Measurements from ENCODE around the gene HIBCH.
"Not testable (repeated sequence)": the region's sequence is repeated elsewhere in the genome, so short reads cannot be mapped to it uniquely, and the experiment has no call there.

HIBCH gene

DNA sequence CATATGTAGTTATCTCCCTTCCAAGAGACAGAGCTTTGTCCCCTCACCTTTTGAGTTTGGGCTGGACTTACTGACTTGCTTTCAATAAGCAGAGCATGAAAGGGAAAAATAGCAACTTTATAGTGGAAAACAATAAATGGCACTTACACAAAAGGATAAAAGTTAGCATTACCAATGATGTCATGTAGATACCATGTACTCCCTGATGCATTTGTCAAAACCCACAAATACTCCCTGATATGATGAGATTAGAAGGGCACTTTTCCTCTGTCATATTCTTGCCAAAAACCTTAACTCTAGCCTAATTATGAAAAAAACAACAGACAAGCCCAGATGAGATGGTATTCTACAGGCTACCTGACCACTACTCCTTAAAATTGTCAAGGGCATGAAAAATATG is 16.0 kb downstream of the HIBCH start:
- no peak for DNase-seq

DNA sequence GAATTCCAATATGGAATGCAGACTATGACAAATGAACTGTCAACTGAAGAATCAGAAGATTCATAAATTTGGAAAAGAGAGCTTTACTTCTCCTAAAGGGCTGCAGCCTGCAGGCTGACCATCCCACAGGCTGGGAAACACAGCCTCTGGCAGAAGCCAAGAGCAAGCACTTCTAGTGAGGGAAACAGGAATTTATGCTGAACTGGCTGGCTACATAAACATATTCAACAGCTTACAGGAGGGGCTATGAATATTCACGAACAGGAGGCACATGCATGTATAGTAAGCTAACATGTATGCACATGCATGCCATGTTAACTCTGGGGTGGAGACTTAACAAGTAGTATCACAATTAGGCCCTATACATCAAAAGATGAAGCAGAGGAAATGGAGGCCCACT is 17.6 kb downstream of the HIBCH start:
- no peak for DNase-seq

DNA sequence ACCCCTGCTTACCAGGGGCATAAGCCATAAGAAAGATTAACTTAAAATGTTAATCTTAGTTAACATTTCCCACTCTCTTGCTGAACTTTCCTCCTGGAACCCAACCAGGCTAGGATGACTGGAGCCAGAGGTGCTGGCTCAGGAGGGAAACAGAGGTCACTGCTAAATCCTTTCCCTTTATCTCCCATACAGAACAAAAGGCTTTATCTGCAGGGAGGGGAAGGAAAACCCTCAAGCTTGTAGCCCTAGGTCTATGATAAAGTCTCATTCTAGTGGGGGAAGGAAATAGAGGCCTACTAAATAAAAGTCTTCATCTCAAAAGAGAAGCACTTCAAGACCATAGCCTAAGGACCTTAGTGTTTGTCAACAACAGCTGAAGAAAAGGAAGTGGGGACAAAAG is 18.6 kb downstream of the HIBCH start:
- DNase-seq, result no peak

DNA sequence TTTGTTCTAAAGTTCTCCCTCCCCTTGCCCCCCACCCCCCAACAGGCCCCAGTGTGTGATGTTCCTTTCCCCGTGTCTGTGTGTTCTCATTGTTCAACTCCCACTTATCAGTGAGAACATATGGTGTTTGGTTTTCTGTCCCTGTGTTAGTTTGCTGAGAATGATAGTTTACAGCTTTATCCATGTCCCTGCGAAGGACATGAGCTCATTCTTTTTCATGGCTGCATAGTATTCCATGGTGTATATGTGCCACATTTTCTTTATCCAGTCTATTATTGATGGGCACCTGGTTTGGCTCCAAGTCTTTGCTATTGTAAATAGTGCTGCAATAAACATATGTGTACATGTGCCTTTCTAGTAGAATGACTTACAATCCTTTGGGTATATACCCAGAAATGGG is 21.7 kb downstream of the HIBCH start:
- DNase-seq, result not testable (repeated sequence)

DNA sequence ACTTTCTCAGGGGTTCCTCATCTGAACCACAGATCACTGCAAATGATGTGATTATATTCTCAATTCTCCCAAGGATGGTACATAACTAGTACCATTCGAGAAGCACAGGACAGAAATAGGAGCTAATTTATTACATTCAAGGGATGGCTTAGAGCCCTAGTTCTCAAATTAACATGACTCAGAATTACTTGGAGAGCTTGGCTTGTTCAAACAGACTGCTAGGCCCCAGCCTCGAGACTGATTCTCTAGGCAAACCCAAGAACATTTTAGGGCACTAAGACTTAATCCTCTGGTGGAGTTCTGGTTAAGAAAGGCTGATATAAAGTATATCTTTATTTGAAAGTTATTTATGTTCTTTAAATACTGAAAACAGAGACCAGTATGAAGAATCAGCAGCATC is 35.8 kb downstream of the HIBCH start:
- no peak for DNase-seq

DNA sequence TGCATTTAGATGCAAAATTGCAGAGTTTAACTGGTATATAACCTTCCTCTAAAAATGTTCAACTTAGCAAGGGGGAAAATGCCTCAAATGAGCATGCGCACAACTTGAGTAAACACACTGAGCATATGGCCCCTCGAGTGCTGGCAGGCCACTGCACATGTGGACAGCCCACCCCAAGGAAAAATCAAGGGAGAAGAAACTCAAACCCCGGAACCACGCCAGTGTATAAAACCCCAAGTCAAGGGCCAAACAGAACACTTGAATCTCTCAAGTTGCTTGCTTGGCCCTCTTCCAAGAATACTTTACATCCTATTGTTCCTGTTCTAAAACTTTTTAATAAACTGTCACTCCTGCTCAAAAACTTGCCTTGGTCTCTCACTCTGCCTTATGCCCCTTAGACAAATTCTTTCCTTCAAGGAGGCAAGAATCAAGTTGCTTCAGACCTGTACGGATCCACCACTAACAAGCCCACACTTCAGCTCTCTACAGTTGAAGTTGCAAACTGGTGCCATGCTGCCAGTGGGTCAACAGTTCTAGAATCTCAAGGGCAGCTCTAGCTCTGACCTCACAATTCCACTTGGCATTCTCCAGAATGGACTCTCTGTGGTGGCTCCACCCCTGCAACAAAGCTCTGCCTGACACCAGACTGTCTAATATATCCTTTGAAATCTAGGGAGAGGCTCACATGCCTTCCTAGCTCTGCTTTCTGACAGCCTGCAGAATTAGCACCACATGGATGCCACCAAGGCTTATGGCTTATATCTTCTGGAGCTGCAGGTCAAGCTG is 38.9 kb downstream of the HIBCH start:
- no peak for DNase-seq

DNA sequence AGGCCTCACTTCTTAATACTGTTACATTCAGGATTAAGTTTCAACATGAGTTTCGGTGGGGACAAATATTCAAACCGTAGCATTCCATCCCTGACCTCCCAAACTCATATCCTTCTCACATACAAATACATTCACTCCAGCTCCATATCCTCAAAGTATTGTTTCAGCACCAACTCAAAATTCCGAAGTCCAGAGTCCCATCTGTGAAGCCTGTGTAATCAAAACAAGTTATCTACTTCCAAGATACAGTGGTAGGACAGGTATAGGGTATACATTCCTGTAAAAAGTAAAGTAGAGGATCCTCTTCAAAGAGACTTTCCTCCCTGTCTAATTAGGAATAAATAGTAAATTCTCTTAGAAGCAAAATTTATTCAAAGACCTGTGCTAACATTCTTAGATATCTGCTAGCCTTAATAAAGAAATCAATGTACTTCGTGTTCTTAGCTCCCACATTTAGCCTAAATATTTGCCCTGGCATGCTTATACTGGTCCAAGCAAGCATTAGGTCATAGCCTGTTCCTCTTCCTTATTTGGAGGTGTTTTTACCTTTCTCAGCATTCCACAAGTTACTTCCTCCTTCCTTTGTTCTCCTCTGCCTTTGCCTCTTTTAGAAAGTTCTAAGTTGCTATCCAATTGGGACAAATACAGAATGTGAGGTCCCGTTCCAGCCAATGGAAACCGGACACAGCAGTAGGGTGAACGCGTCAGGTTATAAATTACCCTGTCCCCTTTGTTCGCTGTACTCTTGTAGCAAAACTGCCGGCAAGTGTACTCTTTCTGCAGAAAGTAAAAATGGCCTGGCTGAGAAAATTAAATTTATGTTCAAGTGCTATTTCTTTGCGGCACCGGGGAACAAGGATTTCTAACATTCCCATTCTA is 40.1 kb downstream of the HIBCH start:
- DNase-seq, result not testable (repeated sequence)

DNA sequence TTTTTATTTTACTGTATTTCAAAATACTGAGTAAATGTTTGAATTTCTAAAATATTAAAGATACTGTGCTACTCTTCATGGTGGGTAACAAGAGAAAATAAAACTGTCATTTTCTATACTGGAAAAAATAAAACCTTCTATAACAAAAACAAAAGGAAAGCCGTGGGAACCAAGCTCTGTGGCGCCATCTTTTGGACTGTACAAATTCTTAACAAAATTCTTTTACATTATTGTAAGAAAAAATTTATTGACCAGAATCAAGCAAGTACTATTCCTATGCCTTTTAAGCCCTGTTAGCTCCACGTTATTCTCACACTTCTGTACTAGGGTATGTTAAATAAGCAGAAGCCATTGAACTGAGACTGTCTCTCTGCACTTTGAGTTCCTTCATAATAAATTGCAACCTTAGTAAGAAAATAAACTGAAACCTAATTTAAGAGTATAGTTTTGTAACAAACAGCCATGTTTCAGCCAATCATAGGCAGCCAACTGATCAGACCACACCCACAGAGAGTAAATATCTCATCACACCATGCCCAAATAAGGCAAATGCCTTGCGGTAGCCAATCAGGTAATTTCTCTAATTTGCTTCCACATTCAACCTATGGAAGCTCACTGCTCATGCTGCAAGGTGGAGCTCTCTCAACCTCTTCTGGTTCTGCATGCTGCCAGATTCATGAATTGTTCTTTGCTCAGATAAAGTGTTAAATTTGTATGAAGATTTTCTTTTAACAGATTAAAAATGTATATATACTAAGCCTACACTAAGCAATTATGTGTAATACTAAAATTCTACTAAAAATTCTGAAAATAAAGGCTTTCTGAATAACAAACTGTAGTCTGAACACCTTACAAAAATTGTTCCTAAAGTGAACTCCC is 42.2 kb downstream of the HIBCH start:
- peak in 1 of 2 donors; percentile 5 for DNase-seq

DNA sequence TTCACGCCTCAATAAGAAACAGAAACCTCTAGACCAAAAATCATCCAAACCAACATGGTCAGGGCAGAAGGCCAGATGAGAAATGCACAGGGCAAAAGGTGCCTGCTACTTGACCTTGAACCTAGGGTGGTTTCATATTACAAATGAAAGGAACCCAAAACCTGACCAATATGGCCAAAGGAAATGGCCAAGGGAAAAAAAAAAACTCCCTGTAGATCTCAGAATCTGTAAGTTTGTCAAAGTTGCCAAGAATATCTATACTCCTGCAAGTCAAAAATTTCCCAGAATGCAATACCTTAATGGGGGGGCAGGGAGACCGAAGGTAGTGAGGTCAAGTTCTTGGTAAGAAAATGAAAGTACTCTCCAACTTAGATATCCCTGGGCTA is 47.2 kb downstream of the HIBCH start:
- DNase-seq, result no peak

DNA sequence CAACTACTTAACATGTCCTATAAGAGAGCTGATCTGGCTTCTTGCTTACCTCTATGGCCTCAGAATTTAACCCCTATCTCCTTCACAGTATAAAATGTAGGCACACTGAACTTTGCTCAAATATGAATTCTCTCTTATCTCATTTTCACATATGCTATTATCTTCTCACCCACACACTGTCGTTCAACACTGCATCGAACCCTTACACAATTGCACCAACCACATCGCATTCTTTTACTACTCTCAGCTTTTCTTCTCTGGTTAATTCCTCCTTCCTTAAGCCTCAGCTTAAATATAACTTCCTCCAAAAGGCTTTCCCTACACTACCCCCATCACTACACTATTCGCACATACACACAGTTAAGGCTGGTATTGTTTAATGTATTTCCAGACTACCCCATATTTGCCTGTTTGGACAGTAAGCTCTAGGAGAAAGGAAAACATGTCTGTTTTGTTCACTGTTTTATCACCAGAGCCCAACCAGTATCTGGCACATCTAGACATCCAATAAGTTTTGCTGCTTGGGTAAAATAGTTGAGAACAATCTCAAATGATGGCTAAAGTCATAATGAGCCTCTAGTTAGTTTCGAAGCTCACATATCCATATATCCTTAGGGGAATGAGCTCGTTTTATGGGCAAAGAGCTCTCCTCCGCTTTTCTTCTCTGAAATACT is 47.7 kb downstream of the HIBCH start:
- no peak for DNase-seq

DNA sequence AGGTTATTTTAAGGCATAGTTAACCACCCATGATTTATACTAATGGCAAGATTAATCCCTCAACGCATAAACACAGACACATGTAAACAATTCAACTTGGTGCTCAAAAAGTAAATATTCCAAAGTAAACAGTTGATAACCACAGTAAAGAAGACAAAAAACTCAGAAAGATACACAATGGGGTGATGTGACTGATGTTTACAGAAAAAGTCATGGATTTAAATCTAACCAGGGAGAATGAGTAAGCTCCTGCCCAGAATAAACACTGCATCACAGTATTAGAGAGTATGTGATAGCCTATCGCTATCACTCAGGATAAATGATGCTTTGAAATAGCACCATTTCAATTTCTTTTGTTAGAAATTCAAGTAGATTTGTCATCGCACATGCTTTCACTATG is 49.3 kb downstream of the HIBCH start:
- no peak for DNase-seq

DNA sequence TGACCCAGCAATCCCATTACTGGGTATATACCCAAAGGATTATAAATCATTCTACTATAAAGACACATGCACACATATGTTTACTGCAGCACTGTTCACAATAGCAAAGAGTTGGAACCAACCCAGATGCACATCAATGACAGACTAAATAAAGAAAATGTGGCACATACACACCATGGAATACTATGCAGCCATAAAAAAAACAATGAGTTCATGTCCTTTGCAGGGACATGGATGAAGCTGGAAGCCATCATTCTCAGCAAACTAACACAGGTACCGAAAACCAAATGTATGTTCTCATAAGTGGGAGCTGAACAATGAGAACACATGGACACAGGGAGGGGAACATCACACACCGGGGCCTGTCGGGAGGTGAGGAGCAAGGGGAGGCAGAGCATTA is 49.9 kb downstream of the HIBCH start:
- DNase-seq, result not testable (repeated sequence)

DNA sequence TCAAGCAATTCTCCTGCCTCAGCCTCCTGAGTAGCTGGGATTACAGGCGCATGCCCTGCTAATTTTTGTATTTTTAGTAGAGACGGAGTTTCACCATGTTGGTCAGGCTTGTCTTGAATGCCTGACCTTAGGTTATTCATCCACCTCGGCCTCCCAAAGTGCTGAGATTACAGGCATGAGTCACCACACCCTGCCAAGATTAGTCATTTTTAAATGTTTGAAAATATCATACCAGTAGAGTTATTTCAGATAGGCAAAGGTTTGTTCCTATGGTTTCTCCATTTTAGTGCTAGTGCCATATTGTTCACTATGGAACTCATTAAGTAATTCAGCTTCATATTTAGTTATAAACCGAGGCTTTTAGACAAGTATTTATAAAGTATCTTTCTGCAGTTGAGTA is 52.3 kb downstream of the HIBCH start:
- DNase-seq, result no peak

DNA sequence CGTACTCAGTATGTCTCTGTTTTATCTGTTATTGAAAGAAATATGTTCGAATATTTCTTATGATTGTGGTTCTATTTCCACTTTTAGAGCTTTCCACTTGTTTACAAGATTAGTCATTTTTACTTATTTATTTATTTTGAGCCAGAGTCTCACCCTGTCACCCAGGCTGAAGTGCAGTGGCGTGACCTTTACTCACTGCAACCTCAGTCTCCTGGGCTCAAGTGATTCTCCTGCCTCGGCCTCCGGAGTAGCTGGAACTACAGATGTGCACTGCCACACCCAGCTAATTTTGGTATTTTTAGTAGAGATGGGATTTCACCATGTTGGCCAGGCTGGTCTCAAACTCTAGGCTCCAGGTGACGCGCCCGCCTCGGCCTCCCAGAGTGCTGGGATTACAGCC is 53.3 kb downstream of the HIBCH start:
- no peak for DNase-seq

DNA sequence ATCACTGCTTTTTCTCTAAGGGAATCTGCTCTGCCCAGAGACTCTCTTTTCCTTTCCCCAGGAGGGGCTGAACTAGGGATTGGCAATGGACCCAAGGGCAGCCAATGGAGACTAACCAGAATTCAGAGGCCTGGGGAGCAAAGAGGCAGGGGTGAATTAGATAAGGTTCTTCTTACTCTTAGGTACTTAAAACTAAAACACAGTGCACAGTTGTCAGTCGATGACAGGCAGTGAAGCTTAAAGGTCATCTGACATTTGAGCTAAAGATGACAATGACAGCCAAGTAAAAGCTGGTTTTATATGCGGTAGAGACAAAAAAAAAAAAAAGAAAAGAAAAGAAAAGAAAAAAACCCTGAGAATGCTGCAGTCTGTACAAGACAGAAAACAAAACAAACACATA is 57.8 kb downstream of the HIBCH start:
- DNase-seq, result no peak

DNA sequence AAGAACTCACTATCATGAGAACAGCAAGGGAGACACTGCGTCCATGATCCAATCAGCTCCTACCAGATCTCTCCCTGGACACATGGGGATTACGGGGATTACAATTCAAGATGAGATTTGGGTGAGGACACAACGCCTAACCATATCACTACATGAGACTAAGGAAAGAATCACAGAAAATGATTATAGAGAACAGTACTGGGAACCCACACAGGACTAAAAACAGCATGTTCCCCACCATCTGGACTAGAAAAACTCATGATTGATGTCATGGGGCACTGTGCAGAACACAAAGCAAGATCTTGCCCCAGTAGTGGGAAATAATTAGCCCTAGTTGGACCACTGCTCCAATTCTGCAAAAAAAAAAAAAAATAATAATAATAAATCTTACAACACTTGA is 63.5 kb downstream of the HIBCH start:
- no peak for DNase-seq

DNA sequence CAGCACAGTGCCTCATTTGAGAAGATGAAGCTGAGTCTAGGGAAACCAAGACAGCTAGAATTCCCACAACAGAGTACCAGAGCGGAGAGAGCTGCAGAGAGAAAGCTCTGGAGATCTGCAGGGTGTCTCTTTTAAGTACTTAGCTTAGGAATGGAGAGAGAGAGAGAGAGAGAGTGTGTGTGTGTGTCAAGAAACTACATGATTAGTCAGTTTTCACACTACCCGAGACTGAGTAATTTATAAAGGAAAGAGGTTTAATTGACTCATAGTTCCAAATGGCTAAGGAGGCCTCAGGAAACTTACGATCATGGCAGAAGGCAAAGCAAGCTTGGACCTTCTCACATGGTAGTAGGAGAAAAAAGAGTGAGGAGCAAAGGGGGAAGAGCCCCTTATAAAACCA is 64.0 kb downstream of the HIBCH start:
- DNase-seq, result no peak

DNA sequence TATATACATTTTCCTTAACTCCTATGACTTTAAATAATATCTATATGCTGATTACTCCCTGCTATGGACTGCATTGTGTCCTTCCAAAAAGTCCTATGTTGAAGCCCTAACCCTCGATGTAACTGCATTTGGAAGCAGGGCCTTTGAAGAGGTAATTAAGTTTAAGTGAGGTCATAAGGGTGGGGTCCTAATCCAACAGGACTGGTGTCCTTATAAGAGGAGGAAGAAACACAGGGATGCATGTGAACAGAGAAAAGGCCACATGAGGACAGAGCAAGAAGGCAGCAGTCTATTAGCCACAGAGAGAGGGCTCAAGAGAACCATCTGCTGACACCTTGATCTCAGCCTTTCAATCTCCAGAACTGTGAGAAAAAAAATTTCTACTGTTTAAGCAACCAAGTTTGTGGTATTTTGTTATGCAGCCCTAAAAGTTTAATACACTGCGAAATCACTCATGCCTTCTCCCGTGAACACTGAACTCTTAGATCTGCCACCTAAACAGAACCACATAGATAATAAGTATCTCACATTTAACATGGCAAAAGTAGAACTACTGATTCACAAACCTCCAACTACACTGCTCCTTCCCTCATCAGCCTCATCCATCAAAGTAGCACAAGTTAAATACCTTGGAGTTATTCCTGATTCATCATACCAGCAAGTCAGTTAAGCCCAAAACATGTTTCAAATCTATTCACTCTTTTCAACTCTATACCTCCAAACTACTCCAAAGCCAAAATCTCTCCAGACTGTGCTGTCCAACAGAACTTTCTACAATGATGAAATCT is 65.4 kb downstream of the HIBCH start:
- DNase-seq, result no peak

DNA sequence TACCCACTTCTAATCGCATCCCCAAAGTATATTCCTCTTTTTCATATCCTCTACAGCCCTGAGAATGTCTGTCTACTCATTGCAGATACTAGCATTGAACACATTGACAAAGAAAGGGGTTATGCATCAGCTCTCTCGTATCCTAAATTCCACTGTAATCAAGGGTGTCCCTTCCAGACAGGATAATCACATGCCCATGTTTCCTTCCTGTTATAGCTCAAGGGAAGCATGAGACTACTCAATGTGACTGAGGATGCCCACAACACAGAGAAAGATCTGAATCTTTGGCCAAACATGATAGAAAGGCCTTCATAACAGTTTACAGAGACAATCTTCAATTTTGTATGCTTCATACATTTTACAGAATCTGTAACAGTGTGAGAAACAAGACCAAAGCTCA is 69.2 kb downstream of the HIBCH start:
- DNase-seq, result no peak

DNA sequence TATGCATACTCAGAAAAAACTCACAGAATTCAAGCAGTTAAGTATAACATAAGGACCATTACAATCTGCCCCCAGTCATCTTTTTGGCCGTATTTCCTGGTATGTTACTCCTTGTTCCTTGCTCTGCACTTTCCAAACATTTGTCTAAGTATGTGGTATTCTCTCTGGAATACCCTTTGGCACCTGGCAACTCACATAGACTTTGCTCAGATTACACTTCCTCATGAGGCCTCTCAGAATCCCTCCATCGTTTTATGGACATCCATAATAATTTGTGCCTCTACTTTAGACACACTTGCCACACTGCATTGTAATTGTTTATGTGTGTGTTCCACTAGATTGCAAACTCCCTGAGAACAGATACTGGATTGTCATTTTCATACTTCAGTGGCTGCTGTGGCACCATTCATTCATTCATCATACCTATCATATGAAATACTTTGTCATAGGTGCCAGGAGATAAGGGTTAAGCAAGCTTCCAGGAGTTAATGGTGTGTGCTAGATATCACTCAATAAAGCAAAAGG is 84.0 kb downstream of the HIBCH start:
- no peak for DNase-seq

DNA sequence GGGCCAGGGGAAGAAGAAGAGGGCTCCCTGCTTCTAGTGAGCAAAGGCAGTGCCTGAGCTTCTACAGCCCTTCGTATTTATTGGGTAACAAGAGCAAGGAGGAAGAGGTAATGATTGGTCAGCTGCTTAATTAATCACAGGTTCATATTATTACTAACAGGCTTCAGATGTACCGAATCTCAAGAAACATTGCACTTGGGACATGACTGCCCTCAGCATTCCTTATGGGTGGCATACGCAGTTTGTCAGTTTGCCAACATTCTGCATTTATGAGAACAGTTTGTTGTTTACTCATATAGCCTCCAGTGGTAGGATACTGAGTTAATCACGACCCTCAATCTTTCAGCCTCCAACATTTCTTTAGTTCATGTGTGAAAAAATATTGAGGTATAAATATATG is 84.5 kb downstream of the HIBCH start:
- DNase-seq, result no peak

DNA sequence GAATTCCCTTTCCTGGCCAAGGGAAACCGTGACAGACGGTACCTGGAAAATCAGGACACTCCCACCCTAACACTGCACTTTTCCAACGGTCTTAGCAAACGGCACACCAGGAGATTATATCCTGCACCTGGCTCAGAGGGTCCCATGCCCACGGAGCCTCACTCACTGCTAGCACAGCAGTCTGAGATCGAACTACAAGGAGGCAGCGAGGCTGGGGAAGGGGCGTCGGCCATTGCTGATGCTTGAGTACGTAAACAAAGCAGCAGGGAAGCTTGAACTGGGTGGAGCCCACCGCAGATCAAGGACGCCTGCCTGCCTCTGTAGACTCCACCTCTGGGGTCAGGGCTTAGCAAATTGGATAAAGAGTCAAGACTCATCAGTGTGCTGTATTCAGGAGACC is 95.6 kb downstream of the HIBCH start:
- DNase-seq, result not testable (repeated sequence)
